NCI-H187 (cell line): Measurements from ENCODE around the gene PNPO.
"Not testable (repeated sequence)": the region's sequence is repeated elsewhere in the genome, so short reads cannot be mapped to it uniquely, and the experiment has no call there.

Experiments
- DNase-seq, 2 experiments: peaks; one replicate each; lab custom pipeline; 2025; lab: John Stamatoyannopoulos, UW

PNPO gene

DNA sequence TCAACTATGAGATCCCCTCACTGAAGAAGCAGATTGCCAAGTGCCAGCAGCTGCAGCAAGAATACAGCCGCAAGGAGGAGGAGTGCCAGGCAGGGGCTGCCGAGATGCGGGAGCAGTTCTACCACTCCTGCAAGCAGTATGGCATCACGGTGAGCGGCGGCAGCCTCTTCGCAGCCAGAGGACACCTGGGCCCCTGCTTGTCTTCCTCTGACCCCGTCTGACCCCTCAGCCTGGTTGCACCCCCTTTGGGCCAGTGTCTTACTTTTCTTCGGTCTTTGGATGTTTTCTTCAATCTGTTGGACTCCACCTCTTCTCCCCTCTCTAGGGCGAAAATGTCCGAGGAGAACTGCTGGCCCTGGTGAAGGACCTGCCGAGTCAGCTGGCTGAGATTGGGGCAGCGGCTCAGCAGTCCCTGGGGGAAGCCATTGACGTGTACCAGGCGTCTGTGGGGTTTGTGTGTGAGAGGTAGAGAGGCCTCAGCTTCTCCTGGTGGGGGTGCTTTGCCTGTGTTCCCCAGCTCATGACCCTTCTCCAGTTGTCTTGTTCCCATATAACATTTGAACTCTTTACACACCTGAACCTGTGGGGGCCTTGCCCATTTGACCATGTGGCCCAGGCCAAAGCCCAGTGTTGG is 33.9 kb downstream of the PNPO start:
- no peak for DNase-seq

DNA sequence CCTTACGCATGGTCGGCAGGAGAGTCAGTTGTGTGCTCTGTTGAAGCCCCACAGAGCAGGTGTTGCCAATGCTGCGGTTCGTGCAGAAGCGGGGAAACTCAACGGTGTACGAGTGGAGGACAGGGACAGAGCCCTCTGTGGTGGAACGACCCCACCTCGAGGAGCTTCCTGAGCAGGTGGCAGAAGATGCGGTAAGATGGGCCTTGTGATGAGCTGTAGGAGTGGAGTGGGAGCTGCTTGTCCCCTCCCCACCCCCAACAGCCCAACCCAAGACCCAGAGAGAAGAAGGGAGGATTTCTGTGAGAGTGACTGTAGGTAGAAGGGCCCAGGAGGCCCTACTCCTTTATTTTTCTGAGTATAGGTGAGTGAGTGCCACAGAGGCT is 34.4 kb downstream of the PNPO start:
- DNase-seq, result no peak

DNA sequence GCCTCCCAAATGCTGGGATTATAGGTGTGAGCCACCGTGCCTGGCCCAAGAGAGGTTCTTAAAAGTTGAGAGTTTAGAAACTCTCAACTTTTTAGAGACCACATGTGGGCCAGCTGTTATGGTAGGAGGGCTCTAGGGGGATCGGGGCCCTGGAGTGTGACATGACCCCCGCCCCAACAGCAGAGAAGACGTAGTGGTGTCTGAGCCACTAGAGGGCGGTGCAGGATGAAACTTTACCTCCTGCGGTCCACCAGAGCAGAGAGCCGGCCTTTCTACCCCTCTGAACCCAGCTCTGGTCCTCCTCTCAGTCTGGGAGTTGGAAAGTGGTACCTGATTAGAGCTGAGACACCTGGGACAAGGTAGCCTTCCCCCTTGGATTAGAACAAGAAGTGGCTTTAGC is 37.0 kb downstream of the PNPO start:
- peak in 1 of 2 experiments; percentile 25 for DNase-seq

DNA sequence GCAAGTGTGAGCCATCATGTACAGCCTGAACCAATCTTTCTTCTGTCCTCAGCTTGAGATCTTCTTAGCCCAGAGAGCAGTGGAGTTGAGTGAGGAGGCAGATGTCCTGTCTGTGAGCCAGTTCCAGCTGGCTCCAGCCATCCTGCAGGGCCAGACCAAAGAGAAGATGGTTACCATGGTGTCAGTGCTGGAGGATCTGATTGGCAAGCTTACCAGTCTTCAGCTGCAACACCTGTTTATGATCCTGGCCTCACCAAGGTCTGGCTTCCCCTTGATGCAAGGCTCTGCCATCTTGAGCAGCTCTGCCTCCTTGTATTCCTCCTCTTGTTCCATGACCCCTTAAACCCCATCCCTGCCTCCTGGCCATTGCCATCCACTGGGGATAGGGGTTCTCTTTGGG is 39.2 kb downstream of the PNPO start:
- no peak for DNase-seq

DNA sequence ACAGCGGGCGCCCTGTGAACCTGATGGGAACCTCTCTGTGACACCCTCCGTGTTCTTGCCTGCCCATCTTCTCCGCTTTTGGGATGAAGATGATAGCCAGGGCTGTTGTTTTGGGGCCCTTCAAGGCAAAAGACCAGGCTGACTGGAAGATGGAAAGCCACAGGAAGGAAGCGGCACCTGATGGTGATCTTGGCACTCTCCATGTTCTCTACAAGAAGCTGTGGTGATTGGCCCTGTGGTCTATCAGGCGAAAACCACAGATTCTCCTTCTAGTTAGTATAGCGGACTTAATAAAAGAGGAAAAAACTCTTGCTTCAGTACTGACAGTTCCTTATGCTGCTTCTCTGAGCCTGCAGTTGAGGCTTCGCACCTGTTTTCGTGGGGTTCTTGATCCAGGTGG is 40.1 kb downstream of the PNPO start:
- no peak for DNase-seq

DNA sequence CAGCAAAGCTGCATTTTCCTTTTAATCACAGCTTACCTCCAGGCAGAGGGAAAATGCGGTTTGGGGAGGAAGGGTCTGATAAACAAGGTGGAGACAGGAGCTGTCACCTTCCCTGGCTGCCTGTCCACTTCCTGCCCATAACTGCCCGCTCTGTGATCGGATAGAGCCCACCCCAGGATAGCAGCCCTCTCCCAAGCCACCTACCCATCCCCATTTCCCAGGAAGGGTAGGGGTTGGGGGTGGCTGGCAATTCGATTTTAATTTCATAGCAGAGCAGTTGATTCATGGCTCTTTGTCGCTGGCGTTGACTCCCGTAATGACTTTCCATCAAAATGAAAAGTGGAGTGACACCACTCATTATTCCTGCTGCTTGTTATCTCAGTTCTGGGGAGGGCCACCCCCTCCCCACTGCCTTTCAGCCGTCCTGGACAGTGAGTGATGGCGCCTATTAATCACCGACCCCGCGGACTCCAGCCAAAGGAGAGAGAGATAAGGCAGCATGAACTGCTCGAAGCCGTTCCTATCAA is 40.8 kb downstream of the PNPO start:
- DNase-seq, result no peak

DNA sequence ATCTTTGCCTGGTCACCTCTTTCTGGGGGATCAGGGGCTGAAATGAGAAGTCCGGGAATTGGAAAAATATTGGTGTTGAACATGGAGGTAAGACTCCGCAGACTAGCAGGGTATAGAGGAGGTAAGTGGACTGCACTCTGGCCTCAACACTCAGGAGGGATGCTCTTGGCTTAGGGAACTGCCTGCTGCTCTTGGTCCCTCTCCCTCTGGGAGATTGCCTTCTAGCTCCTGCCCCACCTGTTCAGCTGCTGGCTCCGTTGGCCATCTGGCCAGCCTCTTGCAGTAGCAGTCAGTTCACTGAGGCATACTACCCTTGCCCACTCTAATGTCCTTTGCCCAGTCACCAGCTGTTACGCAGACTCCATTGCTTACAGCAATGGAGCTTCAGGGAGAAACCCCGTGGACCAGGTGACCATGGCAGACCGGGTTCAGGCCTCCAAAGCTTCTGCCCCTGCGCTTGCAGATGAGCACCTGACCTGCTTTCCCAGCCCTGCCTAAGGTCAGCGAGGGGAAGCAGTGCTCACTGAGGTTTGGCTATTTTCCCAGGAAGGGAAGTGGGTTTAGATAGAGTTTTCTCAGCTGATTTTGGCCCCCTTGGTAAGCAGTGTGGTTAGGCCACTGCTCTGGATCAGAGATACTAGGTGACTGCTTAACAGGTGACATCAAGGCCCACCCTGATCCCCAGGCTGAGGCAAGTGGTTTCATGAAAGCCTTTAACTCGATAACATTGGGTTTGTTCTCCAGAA is 41.4 kb downstream of the PNPO start:
- no peak for DNase-seq

DNA sequence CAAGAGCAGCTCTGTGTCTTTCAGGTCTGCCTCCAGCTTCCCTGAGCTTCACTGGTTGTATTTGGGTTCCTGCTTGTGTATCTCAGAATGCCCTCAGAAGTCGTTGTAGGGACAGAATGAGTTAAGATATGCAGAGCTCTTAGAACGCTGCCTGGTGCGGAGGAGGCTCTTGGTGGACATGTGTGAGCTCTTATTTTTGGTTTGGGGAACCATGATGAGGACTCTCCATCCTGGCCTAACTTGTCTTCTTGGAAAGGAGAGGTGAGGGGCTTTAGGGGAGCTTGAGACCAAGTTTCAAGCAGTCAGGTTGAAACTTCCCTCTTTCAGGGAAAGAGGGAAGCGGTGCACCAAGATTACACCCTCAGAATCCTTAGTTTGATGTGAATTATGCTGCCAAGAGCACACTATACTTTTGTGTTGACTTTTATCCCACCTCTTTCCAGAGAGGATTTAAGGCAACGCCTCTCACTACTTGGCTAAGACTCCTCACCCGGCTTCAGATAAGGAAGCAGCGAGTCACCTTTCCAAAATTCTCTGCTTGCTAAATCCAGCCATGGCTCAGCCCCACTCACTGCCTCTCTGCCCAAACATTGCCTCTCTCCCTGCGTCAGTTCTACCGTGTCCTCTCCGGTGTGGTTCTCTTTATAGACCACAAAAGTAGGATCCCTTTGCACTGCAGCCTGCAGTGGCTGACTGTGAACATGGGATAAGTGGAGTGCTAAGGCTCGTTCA is 42.3 kb downstream of the PNPO start:
- DNase-seq, result no peak

DNA sequence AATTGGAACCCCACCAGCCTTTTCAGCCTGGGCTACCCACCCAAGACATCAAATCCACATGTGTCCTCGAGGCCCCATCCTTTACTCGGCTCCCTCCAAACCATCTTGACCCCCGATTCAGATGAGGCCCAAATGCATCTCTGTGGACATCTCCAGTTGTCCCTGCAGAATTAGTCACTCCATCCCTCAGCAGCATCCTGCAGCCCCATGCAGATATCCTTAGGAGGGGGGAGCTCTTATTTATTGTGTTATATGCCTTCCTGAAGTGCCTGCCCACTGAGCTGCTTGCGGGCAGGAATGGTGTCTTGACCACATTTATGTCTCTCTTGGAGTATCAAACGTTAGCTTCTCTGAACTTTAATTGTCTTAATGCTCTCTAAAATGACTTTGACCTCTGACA is 45.1 kb downstream of the PNPO start:
- no peak for DNase-seq

DNA sequence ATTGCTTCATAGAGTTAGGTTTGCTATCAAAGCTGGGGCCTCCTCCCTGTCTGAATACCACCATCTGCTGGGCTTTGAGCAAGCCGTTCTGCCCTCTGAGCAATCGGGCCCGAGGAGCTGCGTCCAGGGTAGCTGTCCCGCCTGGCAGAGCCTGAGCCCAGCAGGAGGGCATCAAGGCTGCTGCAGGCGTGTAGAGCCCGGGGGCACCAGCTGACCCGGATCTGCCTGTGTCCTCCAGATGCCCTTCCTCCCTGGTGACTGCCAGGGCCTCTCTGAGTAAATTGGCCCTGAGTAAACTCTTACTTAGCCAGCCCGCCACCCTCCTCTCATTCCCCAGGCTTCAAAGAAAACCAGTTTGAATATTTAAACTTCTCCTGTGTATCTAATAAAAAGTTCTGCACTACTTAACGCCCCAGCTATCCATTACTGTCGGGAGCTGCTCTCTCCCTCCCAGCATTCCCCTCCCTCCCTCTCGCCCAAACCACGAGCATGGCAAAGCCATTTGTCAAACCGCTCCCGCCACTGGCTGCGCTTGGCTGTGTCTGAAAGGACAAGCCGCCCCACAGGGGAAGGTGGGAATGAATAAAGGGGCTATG is 46.0 kb downstream of the PNPO start:
- DNase-seq, result peak; percentile 19 to 43

DNA sequence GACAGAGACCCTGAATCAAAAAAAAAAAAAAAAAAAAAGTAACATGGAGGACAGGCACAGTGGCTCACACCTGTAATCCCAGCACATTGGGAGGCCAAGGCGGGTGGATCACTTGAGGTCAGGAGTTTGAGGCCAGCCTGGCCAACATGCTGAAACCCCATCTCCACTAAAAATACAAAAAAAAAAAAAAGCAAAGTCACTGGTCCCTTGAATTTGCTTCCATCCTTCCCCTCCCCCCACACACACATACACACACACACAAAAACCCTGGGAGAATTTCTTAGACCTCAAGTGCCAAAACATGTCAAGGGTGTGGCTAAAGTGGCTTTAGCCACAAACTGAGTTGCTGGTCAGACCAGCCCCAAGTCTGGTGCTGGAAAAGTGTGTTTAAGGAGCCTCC is 47.1 kb downstream of the PNPO start:
- not testable (repeated sequence) for DNase-seq

DNA sequence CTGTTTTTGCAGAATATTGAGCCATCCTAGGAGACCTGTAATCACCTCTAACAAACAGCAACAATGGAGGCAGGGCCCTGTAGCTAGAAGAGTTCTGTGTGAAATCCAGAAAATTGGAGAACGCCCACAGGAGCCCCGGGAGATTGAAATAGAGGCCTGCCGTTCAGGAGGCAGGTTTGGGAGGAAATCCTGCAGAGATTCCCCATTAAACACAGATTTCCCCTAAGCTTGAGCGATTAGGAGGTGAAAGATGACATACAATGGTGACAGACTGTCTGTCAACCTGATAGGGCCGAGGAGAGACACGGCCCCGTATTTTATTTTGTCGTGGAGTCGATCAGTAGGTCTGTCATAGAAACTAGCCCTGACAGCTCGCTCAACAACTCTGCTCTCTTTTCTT is 47.8 kb downstream of the PNPO start:
- no peak for DNase-seq

DNA sequence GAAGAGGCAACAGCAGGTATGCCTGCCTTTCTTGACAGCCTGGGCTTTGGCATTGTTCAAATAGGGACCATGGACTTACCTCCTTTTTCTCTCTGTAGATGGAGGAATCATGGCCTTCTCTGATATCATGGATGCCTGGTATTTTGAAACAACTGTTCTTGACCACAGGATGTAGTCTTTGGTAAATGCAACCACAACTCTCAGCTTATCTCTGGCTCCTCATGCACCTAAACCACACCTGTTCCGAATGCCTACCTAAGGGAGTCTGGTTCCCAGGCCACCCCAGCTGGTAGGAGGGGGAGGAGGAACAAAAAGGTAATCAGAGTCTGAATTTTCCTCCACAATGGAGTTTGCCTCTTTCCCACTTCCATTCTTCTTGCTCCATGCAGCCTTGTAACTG is 48.3 kb downstream of the PNPO start:
- no peak for DNase-seq

DNA sequence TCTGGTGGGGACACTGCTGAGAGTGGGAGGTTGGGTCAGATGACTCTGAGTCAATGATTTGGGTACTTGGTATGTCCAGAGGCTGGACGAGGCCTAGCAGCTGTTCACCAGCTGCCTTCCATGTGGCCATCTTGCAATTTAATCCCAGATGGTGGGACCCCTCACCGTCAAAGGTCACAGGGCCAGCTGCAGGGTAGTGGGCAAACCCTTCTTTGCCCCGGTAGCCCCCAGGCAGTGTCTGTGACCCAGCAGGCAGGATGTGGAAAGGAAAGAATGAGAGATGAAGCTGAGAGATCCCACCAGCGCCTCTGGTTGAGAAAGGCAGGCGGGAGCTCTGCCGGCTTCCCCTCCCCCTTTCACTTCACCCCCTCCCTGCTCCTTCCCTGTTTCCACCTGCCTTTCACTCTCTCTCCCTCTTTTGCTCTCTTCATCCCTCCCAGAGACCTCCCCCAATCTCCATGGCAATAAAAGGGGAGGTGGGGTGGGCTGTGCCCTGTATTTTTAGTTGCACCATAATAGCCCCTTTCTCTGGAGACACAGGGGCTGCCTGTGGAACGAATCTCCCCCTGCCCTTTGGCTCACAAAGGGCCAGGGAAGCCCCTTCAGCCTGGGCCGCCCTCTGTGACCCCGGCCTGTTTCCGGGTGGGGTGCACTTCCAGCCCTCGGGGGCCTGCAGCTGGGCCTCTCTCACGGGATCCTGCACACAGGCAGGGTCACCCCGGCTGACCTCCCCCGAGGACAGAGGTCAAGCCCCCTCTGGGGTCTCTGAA is 49.8 kb downstream of the PNPO start:
- no peak for DNase-seq

DNA sequence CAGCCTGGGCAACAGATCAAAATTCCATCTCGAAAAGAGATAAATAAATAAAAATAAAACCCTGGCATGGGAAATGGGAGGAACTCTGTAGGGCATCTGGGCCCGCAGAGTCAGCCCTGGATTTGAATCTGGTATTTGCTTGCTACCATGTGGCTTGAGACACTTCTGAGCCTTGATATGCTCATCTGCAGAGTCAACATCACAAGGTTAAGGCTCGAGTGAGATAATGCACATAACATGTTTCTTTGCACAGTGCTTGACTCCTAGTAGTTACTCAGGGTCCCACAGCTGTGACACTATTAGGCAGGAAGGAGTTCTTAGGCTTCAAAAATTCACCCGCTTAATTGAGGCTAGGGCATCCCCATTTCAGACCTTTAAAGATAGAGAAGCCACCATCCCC is 50.8 kb downstream of the PNPO start:
- DNase-seq, result no peak

DNA sequence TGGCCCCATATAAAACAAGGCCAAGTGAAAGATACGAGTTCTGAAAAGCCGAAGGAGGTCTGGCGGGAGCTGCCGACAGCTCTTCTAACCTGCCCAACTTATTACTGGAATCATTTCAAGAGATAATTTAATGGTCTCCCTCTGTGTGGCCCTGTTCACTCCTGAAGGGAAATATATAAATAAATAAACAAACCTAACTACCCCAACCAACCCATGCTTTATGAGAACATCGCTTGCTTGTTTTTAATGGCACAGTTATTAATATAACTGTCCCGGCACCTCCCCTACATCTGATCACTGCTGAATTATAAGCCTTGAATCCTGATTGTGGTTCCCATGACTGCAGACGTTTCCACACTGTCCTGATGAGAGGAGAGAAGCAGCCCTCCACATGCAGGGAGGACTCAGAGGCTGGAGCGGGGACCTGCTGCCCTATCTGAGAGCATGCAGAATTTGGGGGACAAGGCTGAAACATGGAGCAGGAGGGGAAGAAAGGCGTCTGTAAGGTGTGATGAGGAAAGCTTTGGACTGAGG is 51.7 kb downstream of the PNPO start:
- DNase-seq, result no peak

DNA sequence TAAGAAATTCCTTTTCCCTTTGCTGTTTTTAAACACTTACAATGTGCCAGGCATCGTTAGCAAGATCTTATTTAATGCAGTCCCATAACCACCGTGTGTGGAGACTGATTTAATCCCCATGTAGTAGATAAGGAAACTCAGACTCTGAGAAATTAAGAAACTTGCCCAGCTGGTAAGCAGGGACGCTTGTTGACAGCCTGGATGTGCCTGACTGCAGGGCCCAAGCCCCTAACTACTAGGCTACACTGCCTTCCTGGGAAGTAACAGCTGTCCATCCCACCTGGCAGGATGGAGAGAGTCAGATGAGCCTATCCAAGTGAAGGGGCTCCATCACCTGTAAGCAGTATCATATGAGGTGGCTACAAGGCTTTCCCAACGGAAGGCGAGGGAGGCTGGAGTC is 52.6 kb downstream of the PNPO start:
- no peak for DNase-seq

DNA sequence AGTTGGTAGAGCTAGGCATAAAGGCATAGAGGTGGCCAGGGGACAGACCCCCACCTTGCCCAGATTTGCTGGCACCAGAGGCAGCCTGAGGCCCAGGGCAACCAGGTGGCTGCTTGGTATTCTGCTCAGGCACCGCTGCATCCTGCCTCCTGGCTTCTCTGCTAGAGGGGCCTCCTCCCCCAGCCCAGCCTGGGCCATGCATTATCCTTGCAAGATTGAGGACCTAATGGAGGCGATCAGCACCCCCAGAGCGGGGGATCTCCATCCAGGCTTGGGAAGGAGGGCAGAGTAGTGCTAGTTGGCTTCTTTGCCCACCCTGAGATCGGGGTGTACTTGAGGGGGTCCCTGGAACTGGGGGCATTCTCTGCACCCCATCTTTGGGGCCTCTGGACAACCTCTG is 53.4 kb downstream of the PNPO start:
- no peak for DNase-seq

DNA sequence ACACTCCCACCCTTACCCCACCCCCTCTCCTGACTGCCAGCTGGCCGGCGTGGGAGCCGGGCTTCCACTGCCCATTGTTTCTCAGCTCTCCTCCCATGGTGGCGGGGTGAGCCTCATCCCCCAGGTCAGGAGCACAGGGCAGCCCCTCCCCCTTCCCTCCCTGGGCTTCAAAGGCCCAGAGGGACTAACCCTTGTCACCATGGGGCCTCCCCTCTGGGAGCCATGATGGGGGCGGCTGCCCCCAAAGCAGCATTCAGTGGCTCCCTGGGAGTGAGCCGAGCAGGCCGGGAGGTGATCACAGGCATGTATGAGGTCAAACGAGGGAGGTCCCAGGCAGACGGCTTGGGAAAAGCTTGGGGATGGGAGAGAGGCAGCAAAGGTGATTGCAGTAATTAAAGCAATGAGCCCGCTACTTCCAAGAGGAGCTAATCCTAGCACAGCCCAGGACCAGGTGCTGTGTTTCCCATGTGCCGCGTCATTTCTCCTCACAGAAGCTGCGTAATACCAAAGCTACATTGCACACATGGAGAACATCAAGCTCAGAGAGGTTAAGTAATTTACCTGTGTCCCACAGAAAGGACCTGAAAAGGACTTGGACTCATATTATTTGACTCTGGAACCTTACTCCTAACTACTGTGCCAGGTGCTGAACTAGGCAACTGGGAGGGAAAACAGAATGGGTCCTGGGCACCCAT is 54.0 kb downstream of the PNPO start:
- DNase-seq, result no peak

DNA sequence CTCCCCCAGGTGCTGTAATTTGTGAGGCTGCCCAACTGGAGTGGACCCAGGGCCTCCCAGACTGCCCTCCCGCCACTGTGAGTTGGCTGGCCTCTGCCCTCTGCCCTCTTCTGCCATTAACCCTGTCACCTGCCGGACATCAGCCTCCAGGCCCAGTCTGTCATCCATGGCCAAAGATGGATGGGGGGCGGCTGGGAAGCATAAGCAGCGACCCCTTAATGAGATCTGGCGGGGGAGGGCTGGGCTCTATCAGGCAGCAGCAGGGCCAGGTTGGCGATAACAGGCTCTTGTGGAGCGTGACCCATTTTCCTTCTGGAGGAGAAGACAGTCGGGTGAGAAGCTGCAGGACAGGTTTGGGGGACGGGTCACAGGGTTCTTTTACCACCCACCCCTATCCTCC is 54.8 kb downstream of the PNPO start:
- no peak for DNase-seq

DNA sequence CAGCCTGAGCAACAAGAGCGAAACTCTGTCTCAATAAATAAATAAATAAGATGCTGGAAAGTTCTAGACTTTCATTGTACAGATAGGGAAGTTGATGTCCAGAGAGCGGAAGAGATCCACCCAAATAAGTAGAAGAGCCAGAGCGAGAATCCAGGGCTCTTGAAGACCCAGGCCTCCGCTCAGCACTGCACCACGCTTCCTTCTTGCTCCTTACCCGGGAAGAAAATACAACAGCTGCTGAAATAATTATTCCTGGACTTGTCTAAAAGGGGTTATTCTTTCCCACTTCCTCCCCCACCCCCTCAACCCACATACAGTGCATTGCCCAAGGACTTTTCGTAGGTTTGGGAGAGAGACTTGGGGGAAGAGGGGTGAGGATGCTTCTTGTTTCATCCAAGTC is 56.2 kb downstream of the PNPO start:
- no peak for DNase-seq
